WTC11 (cell line): Measurements from ENCODE around the gene CEP63. TPM values are rescaled to one million over a fixed set of nuclear protein-coding genes. Genes with fewer than 3 reads are reported as not detected.

ENCODE experiments used
- ATAC-seq: fragments of 200-7000 bp; cut with Tn5 transposase; 2 replicates; pipeline ENCODE4 v1.10.0; 2021; ENCODE audit warnings: mild to moderate bottlenecking, moderate library complexity
- CTCF ChIA-PET: fragments of 300-600 bp; sonication (Branson Sonifier 250); formaldehyde crosslinking; loops from one replicate; lab custom pipeline; 2021; ENCODE audit warnings: antibody characterized with exemption; lab: Charles Lee
- POLR2A ChIA-PET: fragments of 350-600 bp; sonication (Branson Sonifier 250); formaldehyde crosslinking; loops from one replicate; lab custom pipeline; 2021; ENCODE audit warnings: antibody characterized with exemption; lab: Charles Lee
- DNase-seq: peaks from one replicate; pipeline ENCODE4 v3.0.0; 2021; ENCODE audit warnings: low spot score
- H3K27ac Mint-ChIP-seq: 2 replicates; pipeline ENCODE4 v1.8.0; 2021; ENCODE audit warnings: mixed read lengths
- H3K27me3 Mint-ChIP-seq: 2 replicates; pipeline ENCODE4 v1.8.0; 2021; ENCODE audit warnings: low read depth, mild to moderate bottlenecking, moderate library complexity, mixed read lengths
- H3K36me3 Mint-ChIP-seq: 2 replicates; pipeline ENCODE4 v1.8.0; 2021; ENCODE audit warnings: mixed read lengths
- H3K4me1 Mint-ChIP-seq: 2 replicates; pipeline ENCODE4 v1.8.0; 2022; ENCODE audit warnings: mixed read lengths
- H3K4me3 Mint-ChIP-seq: 2 replicates; pipeline ENCODE4 v1.8.0; 2021; ENCODE audit warnings: mild to moderate bottlenecking, moderate library complexity, mixed read lengths
- H3K9me3 Mint-ChIP-seq: 2 replicates; pipeline ENCODE4 v1.8.0; 2021; ENCODE audit warnings: mixed read lengths
- ATF6 ChIP-seq: sonication (generic); formaldehyde crosslinking; IDR thresholded peaks from 2 replicates; pipeline ENCODE4 v1.8.1; 2023; ENCODE audit warnings: mild to moderate bottlenecking, missing genetic modification reagents
- CREB1 ChIP-seq: sonication (generic); formaldehyde crosslinking; IDR thresholded peaks from 2 replicates; pipeline ENCODE4 v1.8.0; 2023; ENCODE audit warnings: mild to moderate bottlenecking, missing genetic modification reagents
- E2F5 ChIP-seq: sonication (generic); formaldehyde crosslinking; IDR thresholded peaks from 2 replicates; pipeline ENCODE4 v1.8.1; 2022; ENCODE audit warnings: mild to moderate bottlenecking, moderate library complexity, missing genetic modification reagents
- ELF4 ChIP-seq: sonication (generic); formaldehyde crosslinking; IDR thresholded peaks from 2 replicates; pipeline ENCODE4 v1.8.1; 2022; ENCODE audit warnings: low read depth, mild to moderate bottlenecking, moderate library complexity, missing genetic modification reagents
- EMX1 ChIP-seq: fragments of 250-450 bp; sonication (Bioruptor Pico); IDR thresholded peaks from 2 replicates; pipeline ENCODE4 v1.8.0; 2021; ENCODE audit warnings: mild to moderate bottlenecking
- FOXK1 ChIP-seq: sonication (generic); formaldehyde crosslinking; IDR thresholded peaks from 2 replicates; pipeline ENCODE4 v1.8.0; 2022; ENCODE audit warnings: mild to moderate bottlenecking, moderate library complexity, missing genetic modification reagents
- GABPB1 ChIP-seq: sonication (generic); formaldehyde crosslinking; IDR thresholded peaks from 2 replicates; pipeline ENCODE4 v1.8.1; 2023; ENCODE audit warnings: mild to moderate bottlenecking, missing genetic modification reagents
- GTF2I ChIP-seq: fragments of 250-450 bp; sonication (Bioruptor Pico); conservative IDR thresholded peaks from 2 replicates; pipeline ENCODE4 v1.4.0; 2021; ENCODE audit warnings: mild to moderate bottlenecking
- HMGA2 ChIP-seq: fragments of 250-450 bp; sonication (Bioruptor Pico); IDR thresholded peaks from 2 replicates; pipeline ENCODE4 v1.4.0; 2021; ENCODE audit warnings: mild to moderate bottlenecking, moderate library complexity
- IRF2 ChIP-seq: sonication (generic); formaldehyde crosslinking; IDR thresholded peaks from 2 replicates; pipeline ENCODE4 v1.8.0; 2022; ENCODE audit warnings: low read depth, missing genetic modification reagents, borderline replicate concordance
- MXD4 ChIP-seq: fragments of 250-450 bp; sonication (Bioruptor Pico); IDR thresholded peaks from 2 replicates; pipeline ENCODE4 v1.8.0; 2021; ENCODE audit warnings: mild to moderate bottlenecking, moderate library complexity, borderline replicate concordance
- NR3C1 ChIP-seq: sonication (generic); formaldehyde crosslinking; conservative IDR thresholded peaks from 2 replicates; pipeline ENCODE4 v1.8.1; 2023; ENCODE audit warnings: low read depth, mild to moderate bottlenecking, missing genetic modification reagents
- OVOL2 ChIP-seq: fragments of 250-450 bp; sonication (Bioruptor Pico); IDR thresholded peaks from 2 replicates; pipeline ENCODE4 v1.9.0; 2021; ENCODE audit warnings: mild to moderate bottlenecking, borderline replicate concordance
- PRRX2 ChIP-seq: fragments of 250-450 bp; sonication (Bioruptor Pico); IDR thresholded peaks from 2 replicates; pipeline ENCODE4 v1.8.0; 2021; ENCODE audit warnings: mild to moderate bottlenecking
- RORB ChIP-seq: fragments of 250-450 bp; sonication (Bioruptor Pico); IDR thresholded peaks from 2 replicates; pipeline ENCODE4 v1.9.0; 2021; ENCODE audit warnings: mild to moderate bottlenecking
- TCF7 ChIP-seq: sonication (generic); formaldehyde crosslinking; IDR thresholded peaks from 2 replicates; pipeline ENCODE4 v1.8.0; 2022; ENCODE audit warnings: mild to moderate bottlenecking, low read depth, missing genetic modification reagents, moderate library complexity
- TEAD4 ChIP-seq: sonication (generic); formaldehyde crosslinking; IDR thresholded peaks from 2 replicates; pipeline ENCODE4 v1.8.0; 2022; ENCODE audit warnings: mild to moderate bottlenecking, missing genetic modification reagents
- TP53 ChIP-seq: sonication (generic); formaldehyde crosslinking; IDR thresholded peaks from 2 replicates; pipeline ENCODE4 v1.8.1; 2023; ENCODE audit warnings: mild to moderate bottlenecking, missing genetic modification reagents
- ZMAT4 ChIP-seq: fragments of 250-450 bp; sonication (Bioruptor Pico); IDR thresholded peaks from 2 replicates; pipeline ENCODE4 v1.9.0; 2021; ENCODE audit warnings: mild to moderate bottlenecking
- ZNF317 ChIP-seq: sonication (generic); formaldehyde crosslinking; IDR thresholded peaks from 2 replicates; pipeline ENCODE4 v1.8.1; 2023; ENCODE audit warnings: low read depth, mild to moderate bottlenecking, moderate library complexity, missing genetic modification reagents, borderline replicate concordance
- ZNF416 ChIP-seq: fragments of 250-450 bp; sonication (Bioruptor Pico); IDR thresholded peaks from 2 replicates; pipeline ENCODE4 v1.9.0; 2021; ENCODE audit warnings: mild to moderate bottlenecking, inconsistent platforms
- ZNF425 ChIP-seq: fragments of 250-450 bp; sonication (Bioruptor Pico); conservative IDR thresholded peaks from 2 replicates; pipeline ENCODE4 v1.9.0; 2021; ENCODE audit warnings: mild to moderate bottlenecking
- ZNF512 ChIP-seq: sonication (generic); formaldehyde crosslinking; IDR thresholded peaks from 2 replicates; pipeline ENCODE4 v1.8.1; 2022; ENCODE audit warnings: missing genetic modification reagents, borderline replicate concordance
- ZNF671 ChIP-seq: fragments of 250-450 bp; sonication (Bioruptor Pico); IDR thresholded peaks from 2 replicates; pipeline ENCODE4 v1.8.0; 2021; ENCODE audit warnings: mild to moderate bottlenecking
- total RNA-seq: library from RNA; stranded (reverse); gene quantifications from 3 replicates; pipeline ENCODE4 v1.2.3, GENCODE V29; 2021

CEP63 gene
- total RNA-seq, 1 experiment from 2014 or later, result 28.0 TPM

- Mint-ChIP-seq H3K4me3 (no peak overlapping the region), H3K27me3 (no peaks in the 10 kb centered on the region), H3K36me3 (peaks cover 19% of the 10 kb centered on the region), H3K4me1 (peaks cover 15% of the 10 kb centered on the region), H3K27ac (no peak overlapping the region), H3K9me3 (no peaks in the 10 kb centered on the region)
- ATAC-seq (no peak), DNase-seq (no peak)
- ChIA-PET POLR2A (no interaction called here), CTCF (no interaction called here)
- TF ChIP-seq ZNF416 (CRISPR knock-in tag) (no peak), TEAD4 (CRISPR knock-in tag) (no peak), FOXK1 (CRISPR knock-in tag) (no peak), GABPB1 (CRISPR knock-in tag) (no peak), IRF2 (CRISPR knock-in tag) (no peak)
Observed at GRCh38 chr3:134496471-134497071, 10.7 kb downstream of the CEP63 start.

GRCh38 chr3:134503266-134503665 is 17.4 kb downstream of the CEP63 start:
- H3K4me1 Mint-ChIP-seq, result peaks cover 7% of the 10 kb centered on the region
- POLR2A ChIA-PET, result no interaction called here
- no peak overlapping the region for H3K4me3 Mint-ChIP-seq
- no peak for TF ChIP-seq EMX1 (CRISPR knock-in tag)
- TF ChIP-seq TCF7 (CRISPR knock-in tag), result no peak
- TF ChIP-seq E2F5 (CRISPR knock-in tag), result no peak
- no peak for TF ChIP-seq ZNF671 (CRISPR knock-in tag)
- no peak for TF ChIP-seq RORB (CRISPR knock-in tag)
- no peak for TF ChIP-seq CREB1 (CRISPR knock-in tag)
- TF ChIP-seq ZMAT4 (CRISPR knock-in tag), result no peak
- TF ChIP-seq IRF2 (CRISPR knock-in tag), result no peak
- no peak for TF ChIP-seq ZNF512 (CRISPR knock-in tag)
- no peak for TF ChIP-seq NR3C1
- TF ChIP-seq HMGA2, result no peak
- TF ChIP-seq ZNF317 (CRISPR knock-in tag), result no peak
- TF ChIP-seq OVOL2, result no peak
- TF ChIP-seq MXD4 (CRISPR knock-in tag), result no peak
- TF ChIP-seq ATF6, result no peak
- TF ChIP-seq GTF2I, result no peak
- TF ChIP-seq PRRX2, result no peak
- TF ChIP-seq ELF4, result no peak
- TF ChIP-seq ZNF425 (CRISPR knock-in tag), result no peak
- no peak for TF ChIP-seq TP53 (CRISPR knock-in tag)
- CTCF ChIA-PET, result no interaction called here
- no peak overlapping the region for H3K27ac Mint-ChIP-seq
- H3K9me3 Mint-ChIP-seq, result 0 out of 2 replicates have a peak, but pooled peaks cover 6% of the 10 kb centered on the region
- DNase-seq (no peak), ATAC-seq (no peak)
- peaks cover 4% of the 10 kb centered on the region for H3K36me3 Mint-ChIP-seq
- no peaks in the 10 kb centered on the region for H3K27me3 Mint-ChIP-seq
